SK-N-MC (cell line): ENCODE data around the gene EPB41L4B.

Source experiments
- DNase-seq: peaks from one replicate; pipeline ENCODE4 v3.0.0-alpha.2; 2011; ENCODE audit warnings: low read depth, low spot score
- H3K27ac ChIP-seq: fragments of 200-600 bp; sonication (generic); 2 replicates; pipeline ENCODE4 v1.5.1; 2016; ENCODE audit warnings: mixed run types
- H3K36me3 ChIP-seq: fragments of 200-600 bp; sonication (generic); 2 replicates; pipeline ENCODE4 v1.6.1; 2017; ENCODE audit warnings: antibody characterized with exemption, low read length, mixed read lengths; ENCODE audit not compliant: insufficient read depth
- H3K4me3 ChIP-seq: fragments of 200-600 bp; sonication (generic); 2 replicates; pipeline ENCODE4 v1.5.1; 2016
- H3K9ac ChIP-seq: fragments of 200-600 bp; sonication (generic); 2 replicates; pipeline ENCODE4 v1.8.0; 2017; ENCODE audit warnings: mixed run types, mixed read lengths; ENCODE audit not compliant: insufficient read length
- H3K9me3 ChIP-seq: fragments of 200-600 bp; sonication (generic); 2 replicates; pipeline ENCODE4 v1.6.1; 2017; ENCODE audit warnings: low read depth, mild to moderate bottlenecking, antibody characterized with exemption, low read length, moderate library complexity, mixed read lengths
- EZH2 ChIP-seq: fragments of 200-600 bp; sonication (generic); IDR thresholded peaks from one replicate; pipeline ENCODE4 v1.6.1; 2017; ENCODE audit warnings: antibody characterized with exemption
- FOXP2 ChIP-seq: optimal IDR thresholded peaks from 2 replicates; pipeline ENCODE3; 2011; ENCODE audit warnings: mild to moderate bottlenecking, moderate library complexity; ENCODE audit not compliant: insufficient read depth; ENCODE audit errors: extremely low read length, control extremely low read depth
- POLR2AphosphoS5 ChIP-seq: IDR thresholded peaks from 2 replicates; pipeline ENCODE4 v1.6.1; 2012; ENCODE audit warnings: mild to moderate bottlenecking, low read depth, low read length, borderline replicate concordance

The EPB41L4B gene

DNA sequence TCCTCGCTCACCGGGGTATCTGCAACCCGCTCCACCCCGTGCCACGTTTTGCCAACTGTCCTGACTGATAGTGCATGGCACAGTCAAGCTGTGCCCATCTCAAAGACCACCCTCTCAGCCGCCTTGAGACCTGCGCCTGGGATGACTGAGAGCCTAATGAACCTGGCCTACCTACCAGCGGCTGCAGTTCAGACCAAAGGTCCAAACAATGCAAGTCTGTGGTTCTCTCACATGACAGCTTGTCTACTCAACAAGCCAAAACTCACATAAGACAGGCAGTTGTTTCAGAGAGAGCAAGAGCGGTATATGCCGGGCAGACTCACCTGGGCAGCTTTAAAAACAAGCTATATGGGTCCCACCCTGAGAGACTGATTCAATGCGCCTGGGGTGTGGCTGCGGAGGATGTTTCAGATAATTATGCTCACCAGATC lies 70.5 kb downstream of the EPB41L4B start:
- H3K36me3 ChIP-seq = no peaks in the 10 kb centered on the region
- no peak for DNase-seq
- no peaks in the 10 kb centered on the region for H3K9me3 ChIP-seq
- H3K4me3 ChIP-seq = no peak overlapping the region
- H3K27ac ChIP-seq = no peak overlapping the region
- no peak overlapping the region for H3K9ac ChIP-seq
- TF ChIP-seq POLR2AphosphoS5 (no peak), EZH2 (no peak), FOXP2 (no peak)

DNA sequence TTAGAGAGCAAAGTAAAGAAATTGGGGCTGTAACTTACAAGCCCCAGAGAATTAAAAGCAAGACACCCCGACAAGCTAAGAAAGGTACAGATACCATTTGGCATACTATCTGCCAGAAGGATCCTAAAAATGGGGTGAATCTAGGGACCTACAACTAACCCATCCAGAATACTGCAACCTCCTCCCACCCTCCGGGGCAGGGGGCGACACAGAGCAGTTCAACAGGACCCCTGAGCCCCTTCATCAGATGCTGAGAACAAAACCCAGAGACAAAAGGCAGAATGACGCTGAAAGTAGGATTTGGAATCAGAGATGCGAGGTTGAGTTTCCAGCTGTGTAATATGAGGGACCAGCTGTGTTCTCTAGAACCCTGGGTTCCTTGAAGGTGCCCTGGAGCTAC lies 71.2 kb downstream of the EPB41L4B start:
- H3K36me3 ChIP-seq = no peaks in the 10 kb centered on the region
- H3K9me3 ChIP-seq = no peaks in the 10 kb centered on the region
- no peak overlapping the region for H3K9ac ChIP-seq
- TF ChIP-seq FOXP2 (no peak), EZH2 (no peak), POLR2AphosphoS5 (no peak)
- no peak overlapping the region for H3K4me3 ChIP-seq
- no peak for DNase-seq
- H3K27ac ChIP-seq = no peak overlapping the region

DNA sequence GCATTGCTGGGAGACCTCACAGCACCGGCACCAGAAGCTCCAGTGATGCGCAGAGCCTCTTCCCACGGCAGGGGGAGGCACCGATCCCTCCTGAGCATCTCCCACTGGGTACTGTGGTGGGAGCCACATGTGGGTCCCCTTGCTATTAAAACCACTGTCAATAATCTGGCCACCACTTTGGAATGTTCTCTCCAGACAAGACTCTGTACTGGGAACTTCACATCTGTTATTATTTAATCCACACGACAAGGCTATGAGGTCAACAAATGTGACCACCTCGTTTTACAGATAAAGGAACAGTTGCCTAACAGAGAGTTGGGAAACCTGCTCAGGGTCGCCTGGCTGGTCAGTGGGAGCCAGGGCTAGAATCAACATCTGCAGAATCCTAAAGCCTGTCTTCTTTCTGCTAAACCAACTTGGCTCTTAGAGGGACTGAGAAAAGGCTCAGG lies 72.7 kb downstream of the EPB41L4B start:
- Histone ChIP-seq H3K9me3 (no peaks in the 10 kb centered on the region), H3K36me3 (no peaks in the 10 kb centered on the region), H3K9ac (no peak overlapping the region), H3K4me3 (no peak overlapping the region), H3K27ac (no peak overlapping the region)
- no peak for TF ChIP-seq EZH2
- no peak for TF ChIP-seq POLR2AphosphoS5
- no peak for TF ChIP-seq FOXP2
- DNase-seq = no peak

DNA sequence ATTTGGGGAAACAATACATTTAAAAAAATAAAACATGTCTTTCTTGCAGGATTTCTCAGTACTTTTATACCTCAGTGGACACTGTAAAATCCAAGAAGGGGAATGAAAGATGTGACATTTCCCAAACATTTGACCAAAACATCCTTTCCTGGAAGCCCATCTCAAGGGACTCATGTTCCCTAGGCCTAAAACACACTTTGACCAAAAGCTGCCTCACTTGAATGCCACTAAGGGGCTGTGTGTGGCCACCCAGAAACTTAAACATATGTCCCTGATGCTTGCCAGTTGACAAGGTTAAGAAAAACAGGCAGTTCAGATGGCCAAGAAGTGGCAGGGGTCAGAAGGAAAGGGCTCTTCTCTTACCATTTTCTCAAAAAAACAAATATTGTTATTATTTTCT lies 73.6 kb downstream of the EPB41L4B start:
- Histone ChIP-seq H3K9me3 (no peaks in the 10 kb centered on the region), H3K27ac (no peak overlapping the region), H3K36me3 (no peaks in the 10 kb centered on the region), H3K9ac (no peak overlapping the region), H3K4me3 (no peak overlapping the region)
- TF ChIP-seq EZH2 = no peak
- no peak for TF ChIP-seq POLR2AphosphoS5
- TF ChIP-seq FOXP2 = no peak
- no peak for DNase-seq

DNA sequence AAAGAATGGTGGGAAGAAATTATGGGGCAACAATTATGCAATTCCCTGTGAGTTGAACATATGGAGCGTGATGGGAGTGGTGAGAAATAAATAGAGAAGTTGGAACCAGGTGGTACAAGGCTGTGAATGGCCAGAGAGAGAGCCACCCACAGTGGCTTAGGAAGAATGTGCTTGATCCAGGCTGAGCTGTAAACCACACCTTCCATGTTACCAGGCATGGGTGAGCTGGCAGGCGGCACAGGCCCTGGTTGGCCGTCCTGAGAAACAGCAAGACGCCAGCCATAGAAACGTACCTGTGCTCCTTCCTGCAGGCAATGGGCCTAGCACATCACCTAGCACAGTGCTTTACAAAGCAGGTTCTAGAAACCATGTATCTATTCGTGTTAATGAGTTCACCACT lies 74.3 kb downstream of the EPB41L4B start:
- no peaks in the 10 kb centered on the region for H3K9me3 ChIP-seq
- no peak for DNase-seq
- no peak for TF ChIP-seq FOXP2
- TF ChIP-seq EZH2 = no peak
- TF ChIP-seq POLR2AphosphoS5 = no peak

DNA sequence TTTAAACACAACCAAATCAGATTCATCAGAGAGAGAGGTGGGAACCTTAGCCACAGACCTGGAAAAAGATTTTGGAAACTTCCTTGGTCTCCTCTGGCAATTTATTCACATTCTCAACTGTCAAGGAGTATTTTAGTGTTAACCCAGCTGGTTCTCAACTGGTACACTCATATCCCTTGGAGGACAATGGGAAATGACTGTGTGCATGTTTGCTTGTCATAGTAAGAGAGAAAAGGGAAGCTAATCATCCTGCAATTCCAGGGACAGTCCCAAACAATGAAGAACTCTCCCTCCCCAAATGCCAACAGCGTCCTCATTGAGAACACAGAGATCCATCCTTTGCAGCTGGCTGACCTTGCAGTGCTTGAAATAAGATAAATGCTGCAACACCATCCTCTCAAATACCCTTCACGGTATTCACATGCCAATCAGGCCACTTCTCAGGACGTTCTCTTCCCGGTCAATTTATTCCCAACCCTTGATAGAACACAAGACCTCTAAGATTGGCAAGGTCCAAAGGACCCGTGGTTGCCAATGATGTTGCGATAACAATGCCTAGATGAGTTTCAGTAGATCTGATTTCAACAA lies 75.5 kb downstream of the EPB41L4B start:
- H3K9ac ChIP-seq = no peak overlapping the region
- H3K9me3 ChIP-seq = no peaks in the 10 kb centered on the region
- no peak for TF ChIP-seq POLR2AphosphoS5
- TF ChIP-seq FOXP2 = no peak
- TF ChIP-seq EZH2 = no peak
- H3K36me3 ChIP-seq = no peaks in the 10 kb centered on the region
- no peak overlapping the region for H3K4me3 ChIP-seq
- DNase-seq = no peak
- H3K27ac ChIP-seq = no peak overlapping the region

More for the DNA sequence above, 74.3 kb downstream of the EPB41L4B start:
- Histone ChIP-seq H3K9ac (no peak overlapping the region), H3K4me3 (no peak overlapping the region), H3K36me3 (no peaks in the 10 kb centered on the region), H3K27ac (no peak overlapping the region)

DNA sequence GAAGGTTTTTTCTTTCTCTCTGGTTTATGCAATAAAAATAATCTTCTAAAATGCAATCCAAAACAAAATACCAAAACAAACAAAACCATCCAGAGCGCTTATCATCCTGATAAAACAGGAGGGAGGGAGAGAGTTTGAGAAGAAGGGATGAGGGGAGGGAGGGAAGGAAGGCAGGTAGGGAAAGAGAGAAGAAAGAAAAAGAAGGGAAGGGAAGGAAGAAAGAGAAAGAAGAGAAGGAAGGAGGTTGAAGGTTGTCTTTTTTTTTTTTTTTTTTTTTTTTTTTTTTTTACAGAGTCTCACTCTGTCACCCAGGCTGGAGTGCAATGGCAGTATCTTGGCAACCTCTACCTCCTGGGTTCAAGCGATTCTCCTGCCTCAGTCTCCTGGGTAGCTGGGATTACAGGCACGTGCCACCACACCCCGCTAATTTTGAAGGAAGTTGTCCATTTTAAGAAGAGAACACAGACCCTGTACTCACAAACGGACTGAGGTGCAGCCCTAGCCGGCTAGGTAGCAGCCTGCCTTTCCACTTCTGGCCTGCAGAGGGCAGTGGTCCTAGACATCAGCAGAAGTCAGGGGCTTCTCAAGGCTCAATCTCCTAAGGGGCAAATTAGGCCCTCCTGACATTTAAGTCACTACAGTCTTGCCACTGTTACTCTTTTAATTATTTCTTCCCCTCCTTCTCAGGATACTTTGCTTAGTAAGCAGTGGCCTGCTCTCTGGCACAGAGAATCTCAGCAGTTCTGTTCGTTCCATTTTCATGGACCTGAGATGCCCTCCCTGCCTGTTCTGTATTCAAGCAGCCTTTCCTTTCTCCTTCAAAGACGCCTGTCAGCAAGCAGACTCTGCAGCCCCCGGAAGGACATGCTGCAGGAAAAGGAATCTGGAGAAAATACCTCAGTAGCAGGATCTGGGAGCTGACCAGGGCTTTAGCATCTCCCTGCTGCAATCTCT lies 76.4 kb downstream of the EPB41L4B start:
- H3K27ac ChIP-seq = no peak overlapping the region
- peak; percentile 20 for DNase-seq
- no peaks in the 10 kb centered on the region for H3K36me3 ChIP-seq
- no peak overlapping the region for H3K9ac ChIP-seq
- TF ChIP-seq EZH2 (no peak), POLR2AphosphoS5 (no peak), FOXP2 (no peak)
- H3K9me3 ChIP-seq = no peaks in the 10 kb centered on the region
- H3K4me3 ChIP-seq = no peak overlapping the region

DNA sequence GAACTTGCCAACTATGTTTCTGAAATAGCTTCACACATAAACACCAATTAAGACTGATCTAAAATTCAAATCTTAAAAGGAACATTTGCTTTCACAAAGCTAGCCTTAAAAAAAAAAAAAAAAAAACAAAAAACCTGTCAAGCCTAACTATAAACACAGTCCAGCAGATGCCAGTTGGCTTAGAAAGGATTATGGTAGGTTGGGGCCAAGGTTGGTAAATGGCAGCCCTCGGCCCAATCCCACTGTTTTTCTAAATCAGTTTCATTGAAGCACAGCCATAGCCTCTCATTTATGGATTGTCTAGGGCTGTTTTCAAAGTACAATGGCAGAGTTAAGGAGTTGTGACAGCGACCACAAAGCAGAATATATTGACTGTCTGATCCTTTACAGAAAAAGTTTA lies 78.1 kb downstream of the EPB41L4B start:
- H3K27ac ChIP-seq = no peak overlapping the region
- TF ChIP-seq EZH2 (no peak), POLR2AphosphoS5 (no peak), FOXP2 (no peak)
- H3K4me3 ChIP-seq = no peak overlapping the region
- no peaks in the 10 kb centered on the region for H3K9me3 ChIP-seq
- DNase-seq = no peak
- no peak overlapping the region for H3K9ac ChIP-seq
- H3K36me3 ChIP-seq = no peaks in the 10 kb centered on the region
